RPMI8226 (cell line): ENCODE results near the gene IL10RA.

ENCODE experiments used
- DNase-seq: peaks from one replicate; pipeline ENCODE4 v3.0.0-alpha.2; 2015

The IL10RA gene

GRCh38 chr11:118048472-118049370 lies 62.5 kb downstream of the IL10RA start:
- DNase-seq = no peak

GRCh38 chr11:118049771-118050170 lies 63.6 kb downstream of the IL10RA start:
- DNase-seq = no peak

GRCh38 chr11:118050208-118050891 lies 64.2 kb downstream of the IL10RA start:
- DNase-seq = no peak
